ENCODE data around the gene EFCAB6.

EFCAB6 gene

DNA sequence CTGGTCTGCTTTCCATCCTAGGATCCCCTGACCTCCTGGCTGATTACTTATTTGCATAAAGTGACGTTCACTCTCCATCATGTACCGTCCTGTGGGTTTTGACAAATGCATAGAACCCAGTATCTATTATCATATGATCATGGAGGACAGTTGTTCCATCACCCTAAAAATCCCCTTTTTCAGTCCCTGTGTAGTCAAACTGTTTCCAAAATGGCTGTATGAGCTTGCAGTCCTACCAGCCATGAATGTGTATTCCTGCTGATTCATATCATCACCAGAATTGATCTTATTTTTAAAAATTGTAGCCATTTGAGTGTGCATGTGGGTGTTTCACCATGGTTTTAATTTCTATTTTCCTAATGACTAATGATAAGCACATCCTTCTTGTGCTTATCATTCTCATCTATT, 291.5 kb downstream of the EFCAB6 start:
- no peak for DNase-seq

DNA sequence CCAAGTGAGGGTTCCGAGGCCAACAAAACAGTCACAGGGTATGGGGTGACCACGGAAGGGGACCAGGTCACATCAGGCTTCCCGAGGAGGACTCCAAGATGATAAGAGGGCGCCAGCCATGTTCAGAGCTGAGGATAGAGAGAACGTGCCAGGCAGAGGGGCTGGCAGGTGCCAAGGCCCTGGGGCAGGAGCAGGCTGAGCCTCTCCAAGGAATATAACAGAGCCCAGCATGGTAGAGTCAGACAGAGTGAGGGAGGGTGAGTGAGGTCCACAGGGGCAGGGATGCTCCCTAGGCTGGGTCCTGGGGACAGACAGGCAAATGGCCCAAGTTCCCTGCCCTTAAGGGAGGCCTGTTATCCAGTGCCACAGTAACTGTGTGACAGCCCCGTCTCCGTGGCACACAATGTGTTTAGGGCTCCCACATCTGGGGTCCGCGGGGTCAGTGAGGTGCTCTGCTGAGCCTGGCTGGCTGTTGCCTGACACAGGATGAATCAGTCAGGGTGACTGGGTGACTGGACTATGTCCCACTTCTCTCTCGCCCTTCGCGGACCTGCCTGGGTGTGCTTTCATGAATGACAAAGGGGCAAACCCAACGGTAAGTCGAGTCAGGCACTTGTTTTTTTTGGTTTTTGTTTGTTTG, 295.0 kb downstream of the EFCAB6 start:
- DNase-seq: no peak

DNA sequence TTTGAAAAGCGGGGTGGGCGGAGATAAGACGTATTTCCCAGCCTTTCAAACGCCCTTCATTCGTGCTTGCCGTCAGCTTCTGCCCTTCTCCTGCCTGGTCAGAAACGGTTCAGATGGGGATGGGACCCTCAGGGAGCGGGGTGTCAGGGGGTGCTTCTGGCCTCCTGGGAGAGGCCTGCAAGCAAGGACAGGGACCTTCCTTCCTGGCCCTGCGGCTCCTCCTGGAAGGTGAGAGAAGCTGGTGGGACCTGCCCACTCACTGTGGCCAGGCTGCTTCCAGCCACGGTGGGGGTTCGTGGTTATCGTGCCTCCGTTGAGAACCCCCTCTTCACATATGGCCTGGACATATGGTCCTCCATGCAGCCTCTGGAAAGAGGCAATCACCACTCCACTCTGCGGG, 295.7 kb downstream of the EFCAB6 start:
- DNase-seq: no peak

DNA sequence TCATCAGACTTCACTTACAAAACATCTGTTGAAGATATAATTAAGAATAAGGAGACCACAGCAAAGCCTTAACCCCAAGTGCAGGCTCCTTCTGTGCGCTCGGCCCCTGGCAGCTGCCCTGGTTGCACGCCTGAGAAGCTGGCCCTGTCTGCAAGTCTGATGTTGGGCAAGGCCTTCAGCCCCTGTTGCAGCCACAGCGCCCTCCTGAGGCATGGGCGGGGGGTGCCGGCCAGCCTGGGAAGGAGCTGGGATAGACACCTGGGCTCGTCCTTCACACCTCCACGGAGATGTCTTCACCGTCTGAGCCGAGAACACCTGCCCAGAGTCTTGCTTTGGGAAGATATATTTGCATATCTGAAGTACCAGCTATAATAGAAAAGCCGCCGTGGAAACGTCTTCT, 296.2 kb downstream of the EFCAB6 start:
- DNase-seq: peak; percentile 1

DNA sequence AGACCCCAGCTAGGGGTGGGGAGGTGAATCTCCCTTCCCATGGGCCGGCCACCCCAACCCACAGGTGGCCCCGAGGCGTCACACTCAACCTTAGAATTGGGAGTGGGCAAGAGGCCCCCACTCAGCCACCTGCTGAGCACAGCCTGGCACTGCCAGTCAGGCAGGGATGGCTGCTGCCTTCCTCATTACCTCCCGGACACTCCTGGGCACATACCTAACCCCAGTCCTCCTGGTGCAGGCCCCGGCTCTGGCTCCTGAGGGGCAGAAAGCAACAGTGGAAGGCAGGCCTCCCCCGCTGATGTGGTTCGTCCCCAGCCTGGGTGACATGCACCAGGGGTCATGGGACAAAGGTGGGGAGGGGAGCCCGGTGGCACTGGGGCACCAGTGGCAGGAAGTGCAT, 296.7 kb downstream of the EFCAB6 start:
- no peak for DNase-seq

DNA sequence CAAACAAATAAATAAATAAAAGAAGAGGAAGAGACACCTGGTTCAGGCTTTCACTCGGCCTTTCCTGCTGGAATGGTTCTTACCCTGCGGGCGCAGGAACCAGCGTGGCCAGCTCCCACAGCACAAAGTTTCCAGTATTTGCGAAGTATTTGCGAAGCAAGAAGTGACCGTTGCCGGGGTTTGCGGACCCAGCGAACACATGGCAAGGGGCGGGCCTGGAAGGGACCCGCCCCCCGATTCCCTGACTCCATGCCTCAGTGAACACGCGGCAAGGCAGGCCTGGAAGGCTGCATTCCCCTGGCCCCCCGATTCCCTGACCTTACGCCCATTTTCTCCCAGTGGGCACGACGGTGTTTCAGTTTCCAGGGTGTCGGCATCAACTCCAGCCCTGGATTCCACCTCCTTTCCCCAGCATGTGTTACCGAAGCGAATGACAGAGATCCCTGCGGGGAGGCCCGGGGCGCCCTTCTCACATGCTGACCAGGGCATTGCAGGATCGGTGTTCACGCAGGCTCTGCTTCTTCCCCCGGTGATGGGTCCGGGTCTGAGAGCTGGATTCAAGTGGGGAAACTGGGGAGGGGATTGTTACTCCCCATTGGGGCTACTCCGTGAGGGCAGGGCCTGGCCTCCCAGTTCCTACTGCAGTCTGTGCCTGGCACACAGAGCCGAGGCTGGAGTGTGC, 297.5 kb downstream of the EFCAB6 start:
- DNase-seq: no peak

DNA sequence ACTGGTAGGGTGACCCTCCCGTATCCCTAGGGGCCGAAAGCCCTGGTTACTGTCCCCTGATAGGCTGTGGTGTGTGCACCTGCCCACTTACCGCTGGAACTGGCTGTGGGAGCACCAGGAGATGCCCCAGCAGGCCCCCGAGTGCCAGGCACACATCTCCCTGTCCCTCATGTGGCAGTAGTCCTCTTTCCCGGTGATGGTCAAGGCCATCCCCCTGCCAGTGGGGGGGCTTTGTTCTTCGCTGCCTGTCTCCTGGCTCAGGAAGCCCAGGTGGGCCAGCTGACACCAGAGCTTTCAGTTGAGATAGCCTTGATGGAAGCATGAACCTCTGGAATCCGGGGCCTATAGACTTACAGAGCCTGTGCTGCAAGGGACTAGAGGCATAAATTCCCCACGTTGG, 299.8 kb downstream of the EFCAB6 start:
- no peak for DNase-seq

DNA sequence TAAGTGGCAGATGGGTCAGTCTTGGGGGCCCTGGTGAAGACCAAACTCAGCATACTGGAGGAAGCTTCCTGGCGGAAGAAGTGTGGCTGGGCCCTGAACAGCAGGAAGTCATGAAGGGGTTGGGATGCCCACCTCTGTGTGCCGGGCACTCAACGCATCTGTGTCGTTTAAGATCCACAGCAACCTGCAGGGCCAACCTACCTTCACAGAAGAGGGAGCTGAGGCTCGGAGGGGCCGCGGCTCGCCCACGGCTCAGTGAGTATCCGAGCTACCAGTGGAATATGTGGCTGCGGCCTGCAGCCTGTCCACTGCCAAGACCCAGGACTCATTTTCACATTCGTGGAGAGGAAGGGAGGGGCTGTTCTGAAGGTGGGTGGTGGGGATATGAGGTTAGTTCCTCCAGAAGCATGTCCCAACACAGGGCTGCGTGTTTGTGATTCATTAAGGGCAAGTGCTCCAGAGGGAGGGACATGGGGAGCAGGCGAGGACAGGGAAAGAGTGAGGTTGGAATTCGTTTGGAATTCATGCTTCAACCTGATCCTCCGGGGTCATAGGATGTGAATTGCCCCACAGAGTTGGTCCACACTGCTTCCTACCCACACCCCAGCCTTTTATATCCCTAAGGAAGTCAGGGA, 300.7 kb downstream of the EFCAB6 start:
- no peak for DNase-seq

DNA sequence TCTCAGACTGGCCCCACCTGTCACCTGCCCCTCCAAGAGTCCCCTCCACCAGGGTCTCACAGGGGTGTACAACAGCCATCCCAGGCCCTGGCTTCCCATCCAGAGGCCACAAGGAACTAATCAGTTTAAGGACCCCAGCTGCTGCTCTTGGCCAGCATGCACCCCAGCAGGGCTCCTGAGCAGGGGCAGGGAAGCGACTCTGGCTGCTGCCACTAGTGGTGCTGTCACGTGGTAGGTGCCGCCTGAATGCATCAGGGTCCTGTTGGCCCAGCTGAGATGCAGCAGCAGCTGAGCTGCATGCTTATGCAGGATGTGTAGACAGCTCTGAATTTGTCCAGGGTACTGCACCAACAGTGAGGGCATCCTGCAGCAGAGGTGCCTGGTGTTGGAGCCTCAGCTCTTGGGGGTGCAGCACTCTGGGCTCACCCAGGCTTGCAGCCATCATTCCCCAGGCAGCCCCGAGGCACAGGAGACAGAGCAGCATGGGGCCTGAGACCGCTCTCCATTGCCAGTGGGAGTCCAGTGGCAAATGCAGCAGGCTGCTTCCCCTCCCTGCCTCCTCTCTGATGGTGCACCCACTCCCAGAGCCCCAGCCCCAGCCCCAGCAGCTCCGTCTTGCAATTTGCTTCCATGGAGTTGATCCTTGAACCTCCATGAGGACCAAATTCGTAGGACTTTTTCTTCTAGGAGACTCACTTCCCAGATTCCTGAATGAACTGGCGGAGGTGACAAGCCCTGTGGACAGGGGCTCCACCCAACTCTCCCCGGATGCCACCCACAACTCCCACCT, 301.6 kb downstream of the EFCAB6 start:
- DNase-seq: no peak

DNA sequence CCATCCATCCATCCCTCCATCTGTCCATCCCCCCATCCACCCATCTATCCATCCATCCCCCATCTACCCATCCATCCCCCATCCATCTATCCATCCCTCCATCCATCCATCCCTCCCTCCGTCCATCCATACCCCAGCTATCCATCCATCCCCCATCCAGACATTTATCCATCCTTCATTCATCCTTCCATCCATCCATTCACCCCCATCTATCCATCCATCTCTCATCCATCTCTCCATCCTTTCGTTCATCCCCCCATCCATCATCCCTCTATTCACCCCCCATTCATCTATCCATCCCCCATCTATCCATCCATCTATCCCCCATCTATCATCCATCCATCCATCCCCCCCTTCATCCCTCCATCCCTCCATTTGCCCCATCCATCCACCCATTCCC, 302.8 kb downstream of the EFCAB6 start:
- no peak for DNase-seq

DNA sequence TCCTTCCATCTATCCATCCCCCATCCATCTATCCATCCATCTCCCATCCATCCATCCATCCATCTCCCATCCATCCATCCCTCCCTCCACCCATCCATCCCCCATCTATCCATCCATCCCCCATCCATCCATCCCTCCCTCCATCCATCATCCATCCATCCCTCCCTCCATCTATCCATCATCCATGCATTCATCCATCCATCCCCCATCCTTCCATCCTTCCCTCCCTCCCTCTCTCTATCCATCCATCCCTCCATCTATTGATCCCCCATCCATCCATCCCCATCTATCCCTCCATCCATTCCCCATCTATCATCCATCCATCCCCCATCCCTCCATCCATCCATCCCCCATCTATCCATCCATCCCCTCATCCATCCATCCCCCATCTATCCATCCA, 303.6 kb downstream of the EFCAB6 start:
- DNase-seq: no peak

DNA sequence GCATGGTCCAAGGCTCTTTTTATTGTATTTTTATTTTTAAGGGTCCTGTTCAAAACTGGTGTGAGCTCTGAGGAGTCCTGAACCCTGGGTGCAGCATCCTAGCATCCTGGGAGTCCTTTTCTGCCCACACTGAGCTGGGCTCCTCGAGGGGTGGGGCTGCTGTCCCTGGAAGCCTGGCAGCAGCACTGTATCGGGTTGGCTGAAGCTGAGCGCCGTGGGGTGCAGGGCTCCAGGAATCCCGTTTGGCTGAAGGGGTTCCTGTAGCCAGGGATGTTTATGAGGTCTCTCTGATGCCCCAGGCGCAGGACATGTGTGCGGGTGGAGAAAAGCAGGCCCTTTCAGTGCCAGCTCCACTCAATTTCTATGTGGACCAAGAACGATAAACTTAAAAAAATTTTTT, 304.9 kb downstream of the EFCAB6 start:
- no peak for DNase-seq

DNA sequence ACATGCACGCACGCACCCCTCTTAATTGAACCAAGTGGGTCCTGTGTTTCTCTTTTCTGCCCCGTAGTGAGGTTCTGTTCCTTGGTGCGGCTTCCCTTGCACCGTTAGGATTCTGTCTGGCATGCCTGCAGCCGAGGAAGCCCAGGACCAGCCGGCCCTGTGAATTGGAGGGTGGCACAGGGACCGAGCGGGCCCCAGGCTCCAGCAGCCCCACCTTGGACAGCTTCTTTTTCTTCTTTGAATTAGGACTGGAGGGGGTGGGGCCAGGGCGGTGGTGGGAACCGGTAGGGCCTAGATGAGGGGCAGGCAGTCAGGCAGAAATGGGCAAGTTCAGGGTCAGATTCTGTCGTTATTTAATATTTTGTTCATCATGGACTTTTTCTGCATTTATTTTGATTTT, 305.6 kb downstream of the EFCAB6 start:
- no peak for DNase-seq

DNA sequence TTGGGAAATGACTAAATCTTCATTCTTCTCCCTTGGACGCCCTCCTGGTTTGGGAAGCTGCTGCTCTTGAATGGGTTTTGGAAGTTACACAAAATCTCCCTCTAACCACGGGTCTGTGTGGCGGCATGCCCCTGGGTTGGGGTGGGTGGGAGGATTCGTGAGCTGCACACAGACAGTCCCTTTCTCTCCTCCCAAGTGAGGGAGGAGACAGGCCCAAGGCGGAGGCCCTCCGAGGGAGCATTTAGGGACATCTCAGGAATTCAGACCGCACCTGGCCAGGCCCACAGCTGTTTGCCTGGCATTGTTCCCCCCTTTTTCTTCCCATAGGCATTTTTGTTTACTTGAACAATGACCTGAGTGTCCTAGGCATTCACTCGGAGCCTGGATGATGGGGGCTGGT, 306.2 kb downstream of the EFCAB6 start:
- no peak for DNase-seq

DNA sequence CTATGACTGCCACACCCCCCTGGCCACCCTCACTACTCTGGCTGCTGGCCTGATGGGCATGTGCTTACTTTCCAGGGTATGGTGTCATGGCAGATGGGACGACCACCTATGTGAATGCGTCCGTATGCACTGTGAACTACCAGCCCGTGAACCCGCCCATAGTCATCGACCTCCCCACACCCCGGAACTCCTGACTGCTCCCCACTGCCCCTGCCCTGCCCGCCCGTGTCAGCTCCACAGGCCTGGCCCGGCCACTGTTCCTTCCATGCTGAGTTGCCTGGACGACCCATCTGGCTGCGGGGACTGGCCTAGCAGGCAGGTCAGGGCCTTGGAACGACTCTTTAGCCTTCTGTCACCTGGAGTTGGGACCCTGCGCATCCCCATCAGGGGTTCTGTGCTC, 306.7 kb downstream of the EFCAB6 start:
- no peak for DNase-seq

DNA sequence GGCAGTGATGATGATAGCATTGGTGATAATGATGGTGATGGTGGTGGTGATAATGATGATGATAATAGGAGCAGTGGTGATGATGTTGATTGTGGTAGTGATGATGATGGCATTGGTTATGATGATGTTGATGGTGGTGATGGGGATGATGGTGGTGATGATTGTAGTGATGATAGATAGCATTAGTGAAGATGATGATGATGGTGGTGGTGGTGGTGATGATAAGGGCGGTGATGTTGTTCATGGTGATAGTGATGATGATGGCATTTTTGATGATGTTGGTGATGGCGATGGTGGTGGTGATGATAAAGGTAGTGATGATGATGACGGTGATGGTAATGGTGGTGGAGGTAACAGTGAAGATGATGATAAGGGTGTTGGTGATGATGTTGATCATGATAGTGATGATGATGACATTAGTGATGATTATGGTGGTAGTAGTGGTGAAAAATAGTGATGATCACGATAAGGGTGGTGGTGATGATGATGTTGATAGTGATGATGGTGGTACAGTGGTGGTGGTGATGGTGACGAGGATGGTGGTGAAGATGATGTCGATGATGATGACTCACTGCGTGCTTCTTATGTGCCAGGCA, 307.3 kb downstream of the EFCAB6 start:
- no peak for DNase-seq

DNA sequence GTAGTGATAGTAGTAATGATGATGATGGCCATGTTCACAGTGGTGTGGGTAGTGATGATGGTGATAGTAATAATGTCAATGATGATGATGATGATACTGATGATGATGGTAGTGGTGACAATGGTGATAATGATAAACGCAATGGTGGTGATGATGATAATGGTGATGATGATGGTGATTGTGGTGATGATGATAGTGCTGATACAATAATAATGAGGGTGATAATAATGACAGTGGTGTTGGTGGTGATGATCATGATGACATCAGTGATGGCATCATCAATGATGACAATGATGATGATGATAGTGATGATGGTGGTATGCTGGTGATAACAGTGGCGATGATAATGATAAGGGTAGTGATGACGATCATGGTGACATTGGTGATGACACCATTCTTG, 308.0 kb downstream of the EFCAB6 start:
- DNase-seq: no peak

DNA sequence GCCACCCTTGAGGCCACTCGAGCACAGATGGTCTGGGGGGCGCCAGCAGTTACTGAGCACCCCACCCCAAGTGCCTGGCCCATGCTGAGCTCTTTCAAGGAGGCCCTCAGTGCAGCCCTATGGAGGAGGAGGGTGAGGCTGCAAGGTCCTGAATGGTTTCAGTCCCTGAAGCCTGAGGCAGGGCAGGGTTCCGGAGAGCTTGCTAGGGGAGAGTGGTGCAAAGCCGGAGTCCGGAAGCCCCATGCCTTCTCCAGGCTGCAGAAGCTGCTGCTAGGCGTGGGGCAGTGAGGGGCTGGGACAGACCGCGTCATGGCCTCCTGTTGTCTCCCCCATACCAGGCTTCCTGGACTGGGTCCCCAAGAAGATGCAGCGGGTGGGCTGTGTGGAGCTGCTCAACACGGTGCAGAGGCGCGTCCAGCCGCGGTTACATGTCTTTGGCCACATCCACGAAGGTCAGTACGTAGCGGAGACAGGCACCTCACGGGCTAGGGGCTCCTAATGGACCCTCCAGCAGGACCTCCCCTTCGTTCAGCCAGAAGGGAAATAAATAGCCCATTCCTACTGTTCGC, 309.7 kb downstream of the EFCAB6 start:
- no peak for DNase-seq

DNA sequence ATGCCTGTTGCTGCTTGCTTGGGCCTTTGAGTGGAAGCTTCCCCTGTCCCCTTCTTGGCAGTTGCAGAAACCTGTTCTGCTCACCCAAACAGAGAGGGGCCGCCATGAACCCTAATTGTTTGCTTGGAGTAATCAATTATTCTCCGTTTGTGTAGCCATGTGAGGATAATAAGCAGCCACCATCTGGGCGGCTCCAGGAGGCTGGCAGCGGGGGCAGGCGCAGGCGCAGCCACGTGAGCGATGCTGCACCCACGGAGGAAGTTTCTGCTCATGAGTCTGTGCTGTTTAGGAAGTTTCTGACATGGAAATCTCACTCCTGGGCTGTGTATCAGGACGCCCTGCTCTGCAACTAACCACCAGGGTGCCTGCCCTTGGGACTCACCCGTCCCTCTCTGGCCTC, 310.2 kb downstream of the EFCAB6 start:
- no peak for DNase-seq

DNA sequence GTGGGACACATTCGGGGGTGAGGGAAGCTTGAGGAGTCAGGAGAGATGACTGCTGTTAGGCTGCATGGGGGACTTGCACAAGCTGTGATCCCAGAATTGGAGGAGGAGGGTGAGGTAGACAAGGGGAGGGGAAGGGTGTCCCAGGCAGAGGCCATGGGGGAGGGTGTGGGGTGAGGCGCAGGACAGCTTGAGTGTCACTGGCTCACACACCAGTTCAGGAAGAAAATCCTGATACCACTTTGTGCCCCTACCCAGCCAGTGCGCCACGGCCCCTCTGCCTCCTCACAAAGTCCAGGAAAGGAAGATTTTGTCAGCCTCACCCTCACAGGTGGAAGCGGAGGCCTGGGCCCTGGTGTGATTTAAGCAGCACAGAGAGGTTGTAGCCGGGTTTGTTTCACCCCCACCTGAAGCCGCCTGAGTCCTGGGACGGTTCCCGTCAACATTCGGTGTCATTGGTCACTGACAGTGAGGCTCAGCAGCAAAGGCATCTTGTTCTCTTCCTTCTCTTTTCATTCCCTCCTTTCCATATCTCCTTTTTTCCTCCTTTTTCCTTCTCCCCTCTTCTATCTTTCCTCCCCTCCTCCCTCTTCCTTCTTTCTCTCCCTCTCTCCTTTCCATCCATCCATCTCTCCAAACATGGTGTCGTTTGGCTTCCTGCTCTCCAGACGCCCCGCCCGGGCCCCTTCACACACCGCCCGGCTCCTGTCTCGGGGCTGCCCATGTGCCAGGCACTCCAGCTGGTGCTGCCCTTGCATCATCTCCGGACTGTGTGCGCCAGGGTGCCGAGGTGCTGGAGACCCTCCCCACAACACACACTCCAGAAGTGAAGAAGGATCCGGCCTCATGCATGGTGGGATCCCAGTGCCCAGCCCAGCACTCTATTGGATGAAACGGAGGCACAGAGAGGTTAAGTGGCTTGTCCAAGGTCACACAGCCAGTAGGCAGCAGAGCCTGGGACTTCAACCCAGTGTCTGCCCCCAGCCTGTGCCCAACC, 311.0 kb downstream of the EFCAB6 start:
- DNase-seq: no peak

DNA sequence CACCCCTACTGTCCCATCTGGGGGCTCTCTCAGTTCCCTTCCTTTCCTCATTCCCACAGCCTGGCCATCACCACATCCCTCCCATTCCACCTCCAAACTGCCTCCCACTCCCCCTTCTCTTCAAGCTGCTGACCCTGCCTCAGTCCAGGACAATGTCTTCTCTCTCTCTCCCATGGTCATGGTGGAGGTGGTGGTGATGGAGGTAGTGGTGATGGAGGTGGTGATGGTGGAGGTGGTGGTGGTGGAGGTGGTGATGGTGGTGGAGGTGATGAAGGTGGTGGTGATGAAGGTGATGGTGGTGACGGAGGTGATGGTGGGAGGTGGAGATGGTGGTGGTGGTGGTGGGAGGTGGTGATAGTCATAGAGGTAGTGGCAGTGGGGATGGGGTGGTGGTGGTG, 313.2 kb downstream of the EFCAB6 start:
- DNase-seq: no peak

Measured in OCI-M1 (cell line).